ENCODE data around the gene PRPS2. TPM values are rescaled to one million over a fixed set of nuclear protein-coding genes. Genes with fewer than 3 reads are reported as not detected.

PRPS2 gene
- total and polyA plus RNA-seq, 2 of the 8 experiments (the other 6 are each of a cell fraction or from before 2014, with no cell fraction given) = 11.8 to 31.4 TPM

- H3K4ac ChIP-seq (replicated peaks; ENCODE audit: insufficient read length, low read depth, low read length) = no peak overlapping the region
- H3K9ac ChIP-seq (replicated peaks in 1 of 4; ENCODE audit: extremely low read depth in 1 of 4, low read depth in 3 of 4, low read length in 3 of 4) = no peak overlapping the region
- H3K4me1 ChIP-seq (replicated peaks in 1 of 4; ENCODE audit: control insufficient read depth in 3 of 4, insufficient read depth in 4 of 4, low read length in 3 of 4) = no peaks in the 10 kb centered on the region
- CTCF ChIA-PET (ENCODE audit: partially characterized antibody) = interaction anchor here (3.0 kb wide), 1 partner anchor 10 kb away, joined by 14 read pairs; no protein-coding TSS in a partner anchor
- no peak overlapping the region for H3K56ac ChIP-seq (replicated peaks; ENCODE audit: insufficient read length, low read depth, low read length)
- no peaks in the 10 kb centered on the region for H3K23me2 ChIP-seq (ENCODE audit: low read depth, low read length)
- no peak overlapping the region for H3K4me3 ChIP-seq (ENCODE audit: extremely low read depth in 1 of 4, insufficient read depth in 2 of 4, low read depth in 3 of 4, low read length in 4 of 4)
- H3K9me3 ChIP-seq (ENCODE audit: insufficient read depth in 2 of 2, low read depth in 1 of 2, low read length in 1 of 2) = no peaks in the 10 kb centered on the region
- H4K5ac ChIP-seq (ENCODE audit: insufficient read length, low read depth, low read length) = no peak overlapping the region
- H3K36me3 ChIP-seq (ENCODE audit: control insufficient read depth in 2 of 4, insufficient read depth in 4 of 4, low read length in 3 of 4) = peaks cover 0 to 19% (median 7%) of the 10 kb centered on the region in 4 experiments; a peak in 5 of 8 replicates
- no peaks in the 10 kb centered on the region for H3K79me2 ChIP-seq (ENCODE audit: control insufficient read depth in 1 of 2, insufficient read depth in 2 of 2, low read length in 2 of 2)
- WGBS, 2 experiments (ENCODE audit: extremely low coverage in 1 of 2, insufficient coverage in 1 of 2, insufficient read length in 1 of 2, insufficient replicate concordance in 2 of 2, low coverage in 1 of 2, low lambda C conversion rate in 2 of 2, missing lambda C conversion rate in 1 of 2) = 88% methylated on average over 8 of the region's 8 CpGs; no CpG with 5 or more reads in 1 of the 2 experiments
- no peak overlapping the region for H2BK120ac ChIP-seq (replicated peaks; ENCODE audit: low read depth, low read length)
- no peak overlapping the region for H3K4me2 ChIP-seq (ENCODE audit: insufficient read depth in 1 of 2, low read depth in 2 of 2, low read length in 2 of 2)
- no peak overlapping the region for H4K8ac ChIP-seq (ENCODE audit: extremely low read depth, insufficient read depth, low read length)
- FAIRE-seq = no peak
- no peak overlapping the region for H3K23ac ChIP-seq (ENCODE audit: insufficient read length)
- no peak overlapping the region for H3K14ac ChIP-seq (ENCODE audit: insufficient read length)
- no peak overlapping the region for H2BK20ac ChIP-seq (ENCODE audit: low read length)
- no peak overlapping the region for H4K91ac ChIP-seq (replicated peaks; ENCODE audit: insufficient read length, low read length)
- no peak overlapping the region for H2BK12ac ChIP-seq (ENCODE audit: low read depth, low read length)
- DNase-seq (ENCODE audit: low read depth in 1 of 2, low spot score in 2 of 2) = no peak
- no peak overlapping the region for H2BK5ac ChIP-seq (ENCODE audit: low read depth, low read length)
- no peak overlapping the region for H2AFZ ChIP-seq (ENCODE audit: low read length)
- H3K27ac ChIP-seq (ENCODE audit: low read depth, low read length) = no peak overlapping the region
- no peak overlapping the region for H2AK5ac ChIP-seq (ENCODE audit: low read depth, low read length)
- H3K27me3 ChIP-seq (replicated peaks in 1 of 4; ENCODE audit: control insufficient read depth in 3 of 4, extremely low read depth in 1 of 4, insufficient read depth in 3 of 4, low read length in 3 of 4) = no peaks in the 10 kb centered on the region
- H2BK15ac ChIP-seq (ENCODE audit: low read length) = no peak overlapping the region
- POLR2A ChIA-PET (ENCODE audit: partially characterized antibody) = interaction anchor here (0.9 kb wide), 1 partner anchor 71 kb away, joined by 3 read pairs; no protein-coding TSS in a partner anchor
- no peaks in the 10 kb centered on the region for H3K79me1 ChIP-seq (ENCODE audit: low read depth, low read length)
- no peaks in the 10 kb centered on the region for H4K20me1 ChIP-seq (replicated peaks in 1 of 2; ENCODE audit: control insufficient read depth in 1 of 2, insufficient read depth in 2 of 2, low read length in 2 of 2)
- no peak overlapping the region for H3K18ac ChIP-seq (ENCODE audit: extremely low read depth, low read length)
- TF ChIP-seq SP4 (IDR thresholded peaks at IDR 0.05; ENCODE audit: low read length) (no peak), EP300 (IDR thresholded peaks at IDR 0.05; ENCODE audit: borderline replicate concordance in 1 of 2, low read depth in 2 of 2, low read length in 2 of 2) (no peak)
Measured at GRCh38 chrX:12825801-12826200, 34.6 kb downstream of the PRPS2 start.
